GM12874 (cell line): ENCODE data around the gene TTC7B.

ENCODE experiments used
- CTCF ChIP-seq: IDR thresholded peaks from 2 replicates; pipeline ENCODE4 v1.5.1; 2011; ENCODE audit warnings: low read depth, mild to moderate bottlenecking, control low read depth, low read length, moderate library complexity; ENCODE audit not compliant: insufficient read depth

TTC7B gene

GRCh38 chr14:90592655-90593054, 223.6 kb downstream of the TTC7B start:
- no peak for TF ChIP-seq CTCF

GRCh38 chr14:90587918-90588317, 228.3 kb downstream of the TTC7B start:
- TF ChIP-seq CTCF = no peak

GRCh38 chr14:90587252-90587910, 228.8 kb downstream of the TTC7B start:
- TF ChIP-seq CTCF = no peak

- no peak for TF ChIP-seq CTCF
Observed at GRCh38 chr14:90585106-90585505, 231.1 kb downstream of the TTC7B start.

GRCh38 chr14:90583916-90584605, 232.2 kb downstream of the TTC7B start:
- TF ChIP-seq CTCF = no peak

- TF ChIP-seq CTCF = no peak
Observed at GRCh38 chr14:90583427-90583826, 232.8 kb downstream of the TTC7B start.

- no peak for TF ChIP-seq CTCF
Observed at GRCh38 chr14:90582166-90582565, 234.1 kb downstream of the TTC7B start.
